Panc1 (cell line): ENCODE data around the gene XKR8. TPM values are rescaled to one million over a fixed set of nuclear protein-coding genes. Genes with fewer than 3 reads are reported as not detected.
A peak's percentile ranks its signal among the peaks of the same experiment; 100 is the strongest.

Experiments
- ATAC-seq: fragments of 200-7000 bp; cut with Tn5 transposase; 2 replicates; pipeline ENCODE4 v1.9.1; 2020; ENCODE audit warnings: mild to moderate bottlenecking, moderate library complexity
- BruUV-seq: library from RNA; stranded (reverse); fragments of 400-500 nt; replicated peaks from 2 replicates; lab custom pipeline; 2021; lab: Mats Ljungman, UMichigan
- CTCF ChIA-PET: fragments of 300-600 bp; sonication (Branson Sonifier 250); formaldehyde crosslinking; loops from one replicate; lab custom pipeline; 2022; ENCODE audit warnings: antibody characterized with exemption; lab: Charles Lee
- POLR2A ChIA-PET: fragments of 300-600 bp; sonication (Branson Sonifier 250); formaldehyde crosslinking; loops from one replicate; lab custom pipeline; 2022; ENCODE audit warnings: antibody characterized with exemption; lab: Charles Lee
- DNase-seq: peaks from one replicate; pipeline ENCODE4 v3.0.0-alpha.2; 2010; ENCODE audit warnings: low read depth, low spot score
- H3K27ac ChIP-seq: 2 replicates; pipeline ENCODE4 v1.5.1; 2011; ENCODE audit warnings: mild to moderate bottlenecking, low read length, inconsistent platforms
- H3K27me3 ChIP-seq: fragments of 200-500 bp; sonication (Bioruptor generic); 2 replicates; pipeline ENCODE4 v1.6.0; 2014; ENCODE audit warnings: low read length, inconsistent platforms; ENCODE audit not compliant: control insufficient read depth, insufficient read depth
- H3K36me3 ChIP-seq: fragments of 200-500 bp; sonication (Bioruptor generic); 2 replicates; pipeline ENCODE4 v1.5.1; 2014; ENCODE audit warnings: inconsistent platforms, mild to moderate bottlenecking, low read length, moderate library complexity; ENCODE audit not compliant: control insufficient read depth, insufficient read depth
- H3K4me1 ChIP-seq: 2 replicates; pipeline ENCODE4 v1.5.1; 2011; ENCODE audit warnings: inconsistent platforms, mild to moderate bottlenecking, low read length, moderate library complexity; ENCODE audit not compliant: control insufficient read depth, insufficient read depth
- H3K4me3 ChIP-seq, 2 experiments: 2 replicates each; pipeline ENCODE4 v1.5.1; 2011 to 2012; ENCODE audit warnings: low read depth in 2 of 2, low read length in 2 of 2, mild to moderate bottlenecking in 2 of 2, inconsistent platforms in 1 of 2, moderate library complexity in 1 of 2
- H3K9me3 ChIP-seq: fragments of 200-500 bp; sonication (Bioruptor generic); 2 replicates; pipeline ENCODE4 v1.5.1; 2014; ENCODE audit warnings: low read depth, mild to moderate bottlenecking, inconsistent platforms, low read length, moderate library complexity; ENCODE audit not compliant: control insufficient read depth, insufficient read depth
- POLR2AphosphoS5 ChIP-seq: IDR thresholded peaks from 2 replicates; pipeline ENCODE4 v1.6.1; 2012; ENCODE audit warnings: mild to moderate bottlenecking, low read depth, low read length, moderate library complexity
- SIN3A ChIP-seq: IDR thresholded peaks from 2 replicates; pipeline ENCODE4 v1.6.1; 2012; ENCODE audit warnings: low read depth, mild to moderate bottlenecking, low read length, moderate library complexity, borderline replicate concordance; ENCODE audit not compliant: insufficient read depth
- TCF7L2 ChIP-seq: IDR thresholded peaks from 2 replicates; pipeline ENCODE4 v1.6.1; 2011; ENCODE audit warnings: mild to moderate bottlenecking, low read depth, low read length, inconsistent platforms
- in situ Hi-C: cut with HindIII; loops from 2 replicates; pipeline ENCODE4 v1.10.0; 2016; ENCODE audit warnings: low sequenced_read_pairs, low pct_unique_long_range_greater_than_20kb
- intact Hi-C: fragments of 100-400 bp; cut with micrococcal nuclease; formaldehyde crosslinking; loops from one replicate; pipeline ENCODE4 v1.10.0; 2022; ENCODE audit not compliant: unreplicated experiment
- total RNA-seq: library from RNA; stranded (reverse); gene quantifications from one replicate; pipeline ENCODE4 v1.2.1, GENCODE V29; 2021; ENCODE audit not compliant: unreplicated experiment
- TF ChIP-seq, protein P1 (sequence below): fragments of 450-650 bp; IDR thresholded peaks from 2 replicates; pipeline ENCODE4 v1.5.1; 2017; ENCODE audit warnings: mild to moderate bottlenecking
- TF ChIP-seq, protein P2 (sequence below), 2 experiments: IDR thresholded peaks; 2 replicates each; pipeline ENCODE4 v1.6.1; 2011 to 2012; ENCODE audit warnings: low read depth in 2 of 2, control low read depth in 1 of 2, low read length in 1 of 2, mild to moderate bottlenecking in 1 of 2, moderate library complexity in 1 of 2; ENCODE audit not compliant: insufficient read depth in 1 of 2

Gene XKR8
- total RNA-seq, 1 experiment from 2014 or later, result 10.6 TPM

DNA sequence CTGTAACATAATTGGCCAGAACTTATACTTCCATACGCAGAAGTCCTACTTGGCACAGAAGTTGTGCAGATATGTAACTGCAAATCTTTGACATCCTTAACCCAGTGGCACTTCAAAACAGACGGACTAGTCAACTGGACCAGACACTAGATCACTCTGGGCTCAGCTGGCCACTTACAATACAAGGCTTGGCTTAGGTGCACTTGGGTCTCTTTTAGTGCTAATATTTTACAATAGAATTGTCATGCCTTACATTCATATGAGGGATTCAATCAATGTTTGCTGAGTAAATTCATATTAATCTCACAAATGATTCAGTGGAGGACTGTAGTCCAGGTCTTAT, 20.1 kb downstream of the XKR8 start:
- ATAC-seq, result no peak
- Histone ChIP-seq H3K4me3 (no peak overlapping the region), H3K9me3 (no peaks in the 10 kb centered on the region), H3K27me3 (no peaks in the 10 kb centered on the region), H3K4me1 (no peaks in the 10 kb centered on the region), H3K36me3 (no peaks in the 10 kb centered on the region), H3K27ac (no peak overlapping the region)
- TF ChIP-seq, protein P1, sequence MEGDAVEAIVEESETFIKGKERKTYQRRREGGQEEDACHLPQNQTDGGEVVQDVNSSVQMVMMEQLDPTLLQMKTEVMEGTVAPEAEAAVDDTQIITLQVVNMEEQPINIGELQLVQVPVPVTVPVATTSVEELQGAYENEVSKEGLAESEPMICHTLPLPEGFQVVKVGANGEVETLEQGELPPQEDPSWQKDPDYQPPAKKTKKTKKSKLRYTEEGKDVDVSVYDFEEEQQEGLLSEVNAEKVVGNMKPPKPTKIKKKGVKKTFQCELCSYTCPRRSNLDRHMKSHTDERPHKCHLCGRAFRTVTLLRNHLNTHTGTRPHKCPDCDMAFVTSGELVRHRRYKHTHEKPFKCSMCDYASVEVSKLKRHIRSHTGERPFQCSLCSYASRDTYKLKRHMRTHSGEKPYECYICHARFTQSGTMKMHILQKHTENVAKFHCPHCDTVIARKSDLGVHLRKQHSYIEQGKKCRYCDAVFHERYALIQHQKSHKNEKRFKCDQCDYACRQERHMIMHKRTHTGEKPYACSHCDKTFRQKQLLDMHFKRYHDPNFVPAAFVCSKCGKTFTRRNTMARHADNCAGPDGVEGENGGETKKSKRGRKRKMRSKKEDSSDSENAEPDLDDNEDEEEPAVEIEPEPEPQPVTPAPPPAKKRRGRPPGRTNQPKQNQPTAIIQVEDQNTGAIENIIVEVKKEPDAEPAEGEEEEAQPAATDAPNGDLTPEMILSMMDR, result peak; percentile 34
- TF ChIP-seq SIN3A, result no peak
- ChIA-PET CTCF (interaction anchor here (1.0 kb wide), 1 partner anchor 122 kb away, joined by 3 read pairs; no protein-coding TSS in a partner anchor), POLR2A (no interaction called here)
- no TSS peak for BruUV-seq
- in situ Hi-C loops, result no loop called here
- DNase-seq, result no peak
- intact Hi-C loops, result loop anchor here (2.0 kb wide), 1 partner anchor 119 kb away; no protein-coding TSS in a partner anchor

DNA sequence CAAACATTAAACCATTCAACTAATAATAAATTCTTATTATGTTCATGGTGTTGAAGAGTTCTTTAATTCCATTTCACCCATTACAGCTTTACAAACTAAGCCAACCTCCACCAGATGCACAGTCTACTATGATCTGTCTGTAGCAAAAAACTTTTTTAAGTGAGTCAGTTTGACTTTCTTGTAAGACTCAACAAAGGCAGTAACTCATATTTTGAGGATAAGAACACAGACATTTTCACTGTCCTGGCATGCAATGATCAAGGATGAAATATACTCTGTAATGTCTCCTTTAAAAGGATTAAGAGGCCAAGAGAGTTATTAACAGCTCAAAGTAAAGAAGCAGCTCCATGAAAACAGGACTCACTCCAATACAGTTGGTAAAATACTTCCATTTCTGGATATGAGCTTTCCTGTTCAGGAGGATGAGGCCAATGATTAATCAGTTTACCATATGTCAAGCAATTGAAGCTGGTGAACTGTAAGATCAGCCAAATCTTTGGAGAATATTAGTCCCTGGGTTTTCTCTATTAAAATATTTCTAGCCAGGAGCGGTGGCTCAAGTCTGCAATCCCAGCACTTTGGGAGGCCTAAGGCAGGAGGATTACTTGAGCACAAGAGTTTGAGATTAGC, 20.6 kb downstream of the XKR8 start:
- H3K4me3 ChIP-seq, result no peak overlapping the region
- H3K27me3 ChIP-seq, result no peaks in the 10 kb centered on the region
- no peaks in the 10 kb centered on the region for H3K36me3 ChIP-seq
- no peak overlapping the region for H3K27ac ChIP-seq
- intact Hi-C loops (no loop called here), in situ Hi-C loops (no loop called here)
- DNase-seq (no peak), ATAC-seq (0 out of 2 replicates have a peak, but pooled peaks have one; percentile 21)
- no TSS peak for BruUV-seq
- no peaks in the 10 kb centered on the region for H3K9me3 ChIP-seq
- TF ChIP-seq, protein P2, sequence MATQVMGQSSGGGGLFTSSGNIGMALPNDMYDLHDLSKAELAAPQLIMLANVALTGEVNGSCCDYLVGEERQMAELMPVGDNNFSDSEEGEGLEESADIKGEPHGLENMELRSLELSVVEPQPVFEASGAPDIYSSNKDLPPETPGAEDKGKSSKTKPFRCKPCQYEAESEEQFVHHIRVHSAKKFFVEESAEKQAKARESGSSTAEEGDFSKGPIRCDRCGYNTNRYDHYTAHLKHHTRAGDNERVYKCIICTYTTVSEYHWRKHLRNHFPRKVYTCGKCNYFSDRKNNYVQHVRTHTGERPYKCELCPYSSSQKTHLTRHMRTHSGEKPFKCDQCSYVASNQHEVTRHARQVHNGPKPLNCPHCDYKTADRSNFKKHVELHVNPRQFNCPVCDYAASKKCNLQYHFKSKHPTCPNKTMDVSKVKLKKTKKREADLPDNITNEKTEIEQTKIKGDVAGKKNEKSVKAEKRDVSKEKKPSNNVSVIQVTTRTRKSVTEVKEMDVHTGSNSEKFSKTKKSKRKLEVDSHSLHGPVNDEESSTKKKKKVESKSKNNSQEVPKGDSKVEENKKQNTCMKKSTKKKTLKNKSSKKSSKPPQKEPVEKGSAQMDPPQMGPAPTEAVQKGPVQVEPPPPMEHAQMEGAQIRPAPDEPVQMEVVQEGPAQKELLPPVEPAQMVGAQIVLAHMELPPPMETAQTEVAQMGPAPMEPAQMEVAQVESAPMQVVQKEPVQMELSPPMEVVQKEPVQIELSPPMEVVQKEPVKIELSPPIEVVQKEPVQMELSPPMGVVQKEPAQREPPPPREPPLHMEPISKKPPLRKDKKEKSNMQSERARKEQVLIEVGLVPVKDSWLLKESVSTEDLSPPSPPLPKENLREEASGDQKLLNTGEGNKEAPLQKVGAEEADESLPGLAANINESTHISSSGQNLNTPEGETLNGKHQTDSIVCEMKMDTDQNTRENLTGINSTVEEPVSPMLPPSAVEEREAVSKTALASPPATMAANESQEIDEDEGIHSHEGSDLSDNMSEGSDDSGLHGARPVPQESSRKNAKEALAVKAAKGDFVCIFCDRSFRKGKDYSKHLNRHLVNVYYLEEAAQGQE (IDR thresholded peaks at IDR 0.05; ENCODE audit: insufficient read depth in 1 of 2, low read depth in 2 of 2, low read length in 1 of 2), result no peak
- no peak for TF ChIP-seq POLR2AphosphoS5
- TF ChIP-seq, protein P1, result no peak
- TF ChIP-seq SIN3A, result no peak
- TF ChIP-seq TCF7L2, result no peak
- ChIA-PET POLR2A (no interaction called here), CTCF (interaction anchor here (1.0 kb wide), 1 partner anchor 122 kb away, joined by 3 read pairs; no protein-coding TSS in a partner anchor)
- H3K4me1 ChIP-seq, result no peaks in the 10 kb centered on the region
